H1 (cell line): Measurements from ENCODE around the gene NR1I3. TPM values are rescaled to one million over a fixed set of nuclear protein-coding genes. Genes with fewer than 3 reads are reported as not detected.

Experiments
- CTCF ChIA-PET: fragments of 300-600 bp; sonication (Branson Sonifier 250); formaldehyde crosslinking; loops from one replicate; lab custom pipeline; 2021; ENCODE audit not compliant: partially characterized antibody; lab: Charles Lee
- POLR2A ChIA-PET: fragments of 300-600 bp; sonication (Branson Sonifier 250); formaldehyde crosslinking; loops from one replicate; lab custom pipeline; 2021; ENCODE audit warnings: inconsistent platforms; ENCODE audit not compliant: partially characterized antibody; lab: Charles Lee
- DNase-seq, 2 experiments: peaks; one replicate each; pipeline versions ENCODE4 v3.0.0 to v3.0.0-alpha.2; 2010 to 2022; ENCODE audit warnings: low spot score in 2 of 2, low read depth in 1 of 2, mixed read lengths in 1 of 2
- FAIRE-seq: peaks from 2 replicates; lab custom pipeline; 2011; peaks lifted over from hg19 to GRCh38; lab: Jason Lieb, UNC
- H2AFZ ChIP-seq: 2 replicates; pipeline ENCODE4 v1.8.1; 2012; ENCODE audit warnings: low read length, inconsistent platforms
- H2AK5ac ChIP-seq: 2 replicates; pipeline ENCODE4 v1.6.1; 2013; ENCODE audit warnings: low read depth, low read length
- H2BK120ac ChIP-seq: replicated peaks from 2 replicates; pipeline ENCODE3; 2013; ENCODE audit warnings: low read depth, low read length, inconsistent platforms
- H2BK12ac ChIP-seq: 2 replicates; pipeline ENCODE4 v1.6.1; 2013; ENCODE audit warnings: low read depth, low read length
- H2BK15ac ChIP-seq: 2 replicates; pipeline ENCODE4 v1.6.1; 2013; ENCODE audit warnings: low read length
- H2BK20ac ChIP-seq: 2 replicates; pipeline ENCODE4 v1.6.1; 2013; ENCODE audit warnings: low read length
- H2BK5ac ChIP-seq: 2 replicates; pipeline ENCODE4 v1.6.1; 2013; ENCODE audit warnings: low read depth, low read length
- H3K14ac ChIP-seq: 2 replicates; pipeline ENCODE4 v1.6.1; 2013; ENCODE audit warnings: inconsistent platforms; ENCODE audit not compliant: insufficient read length
- H3K18ac ChIP-seq: 2 replicates; pipeline ENCODE4 v1.6.1; 2013; ENCODE audit warnings: low read length; ENCODE audit errors: extremely low read depth
- H3K23ac ChIP-seq: 2 replicates; pipeline ENCODE4 v1.6.1; 2013; ENCODE audit warnings: inconsistent platforms; ENCODE audit not compliant: insufficient read length
- H3K23me2 ChIP-seq: 2 replicates; pipeline ENCODE4 v1.6.1; 2013; ENCODE audit warnings: low read depth, low read length
- H3K27ac ChIP-seq: 2 replicates; pipeline ENCODE4 v1.6.1; 2011; ENCODE audit warnings: low read depth, low read length, inconsistent platforms
- H3K27me3 ChIP-seq, 4 experiments: replicated peaks in 1 of 4; 1 replicate in 1 of 4; 2 replicates in 3 of 4; pipeline versions ENCODE4 v1.6.1 to v1.8.1; 2011 to 2013; ENCODE audit warnings: low read length in 3 of 4, mild to moderate bottlenecking in 3 of 4, inconsistent platforms in 2 of 4, mixed read lengths in 2 of 4, moderate library complexity in 1 of 4; ENCODE audit not compliant: control insufficient read depth in 3 of 4, insufficient read depth in 3 of 4; ENCODE audit errors: extremely low read depth in 1 of 4
- H3K36me3 ChIP-seq, 4 experiments: 2 replicates each; pipeline versions ENCODE4 v1.6.1 to v1.8.1; 2011 to 2013; ENCODE audit warnings: mild to moderate bottlenecking in 4 of 4, low read length in 3 of 4, moderate library complexity in 2 of 4, control low read depth in 1 of 4, inconsistent platforms in 1 of 4; ENCODE audit not compliant: insufficient read depth in 4 of 4, control insufficient read depth in 2 of 4
- H3K4ac ChIP-seq: replicated peaks from 2 replicates; pipeline ENCODE3; 2013; ENCODE audit warnings: low read length, low read depth, mixed read lengths, inconsistent platforms; ENCODE audit not compliant: insufficient read length
- H3K4me1 ChIP-seq, 4 experiments: replicated peaks in 1 of 4; 1 replicate in 1 of 4; 2 replicates in 3 of 4; pipeline versions ENCODE4 v1.6.1 to v1.8.1; 2011 to 2013; ENCODE audit warnings: low read length in 3 of 4, inconsistent platforms in 2 of 4, mixed read lengths in 1 of 4; ENCODE audit not compliant: insufficient read depth in 4 of 4, control insufficient read depth in 3 of 4
- H3K4me2 ChIP-seq, 2 experiments: 2 replicates each; pipeline versions ENCODE4 v1.6.1 to v1.8.1; 2011 to 2013; ENCODE audit warnings: low read depth in 2 of 2, low read length in 2 of 2, control low read depth in 1 of 2, inconsistent platforms in 1 of 2, mild to moderate bottlenecking in 1 of 2; ENCODE audit not compliant: insufficient read depth in 1 of 2
- H3K4me3 ChIP-seq, 4 experiments: fragments of 200-600, 300-600 bp in 1 of 4; sonication (generic), shearing (Covaris generic), sonication (Bioruptor Twin) in 1 of 4; 2 replicates each; pipeline versions ENCODE4 v1.5.1 to v1.8.1; 2011 to 2016; ENCODE audit warnings: low read length in 4 of 4, low read depth in 3 of 4, control low read depth in 2 of 4, inconsistent platforms in 2 of 4, mild to moderate bottlenecking in 2 of 4, mixed read lengths in 1 of 4, moderate library complexity in 1 of 4; ENCODE audit not compliant: insufficient read depth in 2 of 4; ENCODE audit errors: extremely low read depth in 1 of 4
- H3K56ac ChIP-seq: replicated peaks from 2 replicates; pipeline ENCODE3; 2013; ENCODE audit warnings: low read depth, mild to moderate bottlenecking, mixed read lengths, low read length, inconsistent platforms; ENCODE audit not compliant: insufficient read length
- H3K79me1 ChIP-seq: 2 replicates; pipeline ENCODE4 v1.6.1; 2013; ENCODE audit warnings: low read depth, low read length, control low read depth
- H3K79me2 ChIP-seq, 2 experiments: 2 replicates each; pipeline versions ENCODE4 v1.6.1 to v1.8.1; 2012 to 2013; ENCODE audit warnings: low read length in 2 of 2, mild to moderate bottlenecking in 2 of 2, inconsistent platforms in 1 of 2; ENCODE audit not compliant: insufficient read depth in 2 of 2, control insufficient read depth in 1 of 2
- H3K9ac ChIP-seq, 4 experiments: replicated peaks in 1 of 4; 1 replicate in 1 of 4; 2 replicates in 3 of 4; pipeline versions ENCODE4 v1.6.1 to v1.8.1; 2011 to 2013; ENCODE audit warnings: low read depth in 3 of 4, low read length in 3 of 4, control low read depth in 2 of 4, mild to moderate bottlenecking in 2 of 4, moderate library complexity in 2 of 4, inconsistent platforms in 1 of 4; ENCODE audit errors: extremely low read depth in 1 of 4
- H3K9me3 ChIP-seq, 2 experiments: 2 replicates each; pipeline versions ENCODE4 v1.6.1 to v1.8.1; 2012 to 2013; ENCODE audit warnings: mild to moderate bottlenecking in 2 of 2, moderate library complexity in 2 of 2, control low read depth in 1 of 2, inconsistent platforms in 1 of 2, low read depth in 1 of 2, low read length in 1 of 2, mixed read lengths in 1 of 2; ENCODE audit not compliant: insufficient read depth in 2 of 2
- H4K20me1 ChIP-seq, 2 experiments: replicated peaks in 1 of 2; 2 replicates each; pipeline versions ENCODE3 to v1.8.1; 2011 to 2013; ENCODE audit warnings: inconsistent platforms in 2 of 2, low read length in 2 of 2, mild to moderate bottlenecking in 1 of 2; ENCODE audit not compliant: insufficient read depth in 2 of 2, control insufficient read depth in 1 of 2
- H4K5ac ChIP-seq: 2 replicates; pipeline ENCODE4 v1.6.1; 2013; ENCODE audit warnings: low read length, low read depth, mixed read lengths, inconsistent platforms; ENCODE audit not compliant: insufficient read length
- H4K8ac ChIP-seq: 2 replicates; pipeline ENCODE4 v1.8.0; 2013; ENCODE audit warnings: mild to moderate bottlenecking, moderate library complexity, low read length, inconsistent platforms; ENCODE audit not compliant: insufficient read depth; ENCODE audit errors: extremely low read depth
- H4K91ac ChIP-seq: replicated peaks from 2 replicates; pipeline ENCODE3; 2013; ENCODE audit warnings: low read length, mixed read lengths, inconsistent platforms; ENCODE audit not compliant: insufficient read length
- BACH1 ChIP-seq: IDR thresholded peaks from 2 replicates; pipeline ENCODE4 v1.6.1; 2012; ENCODE audit warnings: low read length, improper control_type of control experiment
- FOSL1 ChIP-seq: IDR thresholded peaks from 2 replicates; pipeline ENCODE4 v1.6.1; 2011; ENCODE audit warnings: mild to moderate bottlenecking, low read depth, low read length, moderate library complexity; ENCODE audit not compliant: insufficient read depth
- SUZ12 ChIP-seq: fragments of 200-600 bp; sonication (generic); IDR thresholded peaks from 2 replicates; pipeline ENCODE4 v1.6.1; 2012; ENCODE audit warnings: mild to moderate bottlenecking, inconsistent platforms, low read length, moderate library complexity, mixed read lengths
- WGBS, 2 experiments: shearing (Covaris generic) in 1 of 2; methylation state at CpG; one replicate each; pipeline versions ENCODE4 v1.1.6 to v1.1.7; 2013 to 2015; ENCODE audit warnings: low lambda C conversion rate in 2 of 2, mixed read lengths in 2 of 2, inconsistent platforms in 1 of 2, low coverage in 1 of 2, missing lambda C conversion rate in 1 of 2; ENCODE audit not compliant: insufficient replicate concordance in 2 of 2, insufficient coverage in 1 of 2, insufficient read length in 1 of 2; ENCODE audit errors: extremely low coverage in 1 of 2, missing lambda C conversion rate in 1 of 2; 5-methylcytosine and 5-hydroxymethylcytosine counted together
- polyA plus RNA-seq, 7 experiments: library from polyadenylated mRNA; depleted of rRNA in 3 of 7; stranded (reverse) in 5 of 7; unstranded in 2 of 7; fragments of >200 nt in 5 of 7; fragments of 200-250 nt in 2 of 7; gene quantifications; 1 replicate in 5 of 7; 2 replicates in 1 of 7; 4 replicates in 1 of 7; pipeline versions ENCODE4 v1.2.1 to v1.2.3, GENCODE V29; 2011 to 2013; ENCODE audit warnings: missing spikeins in 2 of 7, mixed read lengths in 2 of 7
- total RNA-seq: library from RNA; stranded (reverse); fragmentation: NEBNext Ultra II Directional; extraction: Animal tissue kit (Norgen Biotek cat#: 25700); gene quantifications from 2 replicates; pipeline ENCODE4 v1.2.1, GENCODE V29; 2021

Gene NR1I3
- total and polyA plus RNA-seq, 2 of the 8 experiments (the other 6 are each of a cell fraction or from before 2014, with no cell fraction given): not detected

DNA sequence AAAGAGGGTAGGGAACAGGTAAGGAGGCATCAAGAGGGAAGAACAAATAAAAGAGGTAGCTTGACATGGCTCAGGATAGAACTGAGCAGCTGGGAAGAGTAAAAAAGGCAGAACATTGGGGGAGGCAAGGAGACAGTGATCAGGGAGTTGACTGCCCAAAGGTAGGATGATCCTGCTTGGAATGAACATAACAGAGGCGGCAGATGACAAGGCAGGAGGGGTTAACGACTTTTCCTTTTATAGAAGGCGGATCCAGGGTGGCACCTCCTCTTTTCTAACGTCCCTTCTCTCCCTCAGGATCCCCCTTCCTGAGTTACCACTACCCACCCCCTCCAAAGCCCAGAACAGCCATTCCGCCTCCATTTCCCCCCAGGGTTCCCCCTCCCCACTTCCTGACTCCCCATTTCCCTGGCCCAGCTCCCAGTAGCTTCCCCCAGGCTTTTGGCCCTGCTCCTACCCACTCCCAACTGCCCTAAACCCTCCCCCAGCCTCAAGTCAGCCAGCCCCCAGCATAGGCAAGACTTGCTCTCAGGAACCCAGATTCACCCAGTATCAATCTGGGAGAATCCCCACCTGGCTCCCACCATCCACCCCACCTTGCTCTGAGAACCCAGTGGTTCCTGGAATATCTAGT is 38.4 kb downstream of the NR1I3 start:
- H3K56ac ChIP-seq: peak overlapping the region; percentile 36
- peak overlapping the region; percentile 75 for H2BK5ac ChIP-seq
- H3K4me3 ChIP-seq: peak overlapping the region in 1 of 4 experiments; percentile 51; a peak in 1 of 8 replicates
- H3K27ac ChIP-seq: peak overlapping the region; percentile 94; the same call in 1 of the 2 replicates
- CTCF ChIA-PET: interaction anchor here (0.9 to 17.6 kb wide), 7 partner anchors 20 to 183 kb away, joined by 3 to 427 read pairs (median 5); partner anchors contain the start of genes APOA2, B4GALT3, FCER1G and TOMM40L
- peaks cover 23 to 54% (median 48%) of the 10 kb centered on the region in 4 experiments for H3K4me1 ChIP-seq
- H3K23me2 ChIP-seq: peaks cover 13% of the 10 kb centered on the region
- H3K4me2 ChIP-seq: peak overlapping the region; percentile 67 to 80
- no peak overlapping the region for H3K23ac ChIP-seq
- peak overlapping the region; percentile 91 for H4K91ac ChIP-seq
- no peak overlapping the region for H3K14ac ChIP-seq
- 46% methylated on average over 3 of the region's 5 CpGs; no CpG with 5 or more reads in 1 of the 2 experiments for WGBS, 2 experiments
- peaks cover 3 to 15% (median 5%) of the 10 kb centered on the region in 4 experiments; a peak in 4 of 8 replicates for H3K36me3 ChIP-seq
- no peak for DNase-seq
- H3K18ac ChIP-seq: peak overlapping the region; percentile 95
- H3K4ac ChIP-seq: peak overlapping the region; percentile 55
- peak overlapping the region; percentile 86 for H2BK12ac ChIP-seq
- H3K27me3 ChIP-seq: no peaks in the 10 kb centered on the region
- H3K9me3 ChIP-seq: no peaks in the 10 kb centered on the region
- POLR2A ChIA-PET: interaction anchor here (1.1 to 3.0 kb wide), 11 partner anchors 14 to 114 kb away, joined by 3 to 13 read pairs (median 5); partner anchors contain the start of genes APOA2, B4GALT3, DEDD and PPOX
- H2AFZ ChIP-seq: no peak overlapping the region
- no peak for FAIRE-seq
- H2BK20ac ChIP-seq: peak overlapping the region; percentile 80; the same call in 1 of the 2 replicates
- H2BK15ac ChIP-seq: peak overlapping the region; percentile 90
- H4K8ac ChIP-seq: no peak overlapping the region
- H4K20me1 ChIP-seq: no peaks in the 10 kb centered on the region
- peak overlapping the region; percentile 1 for H4K5ac ChIP-seq
- peaks cover 9% of the 10 kb centered on the region; the same call in 1 of the 2 replicates for H3K79me1 ChIP-seq
- H2BK120ac ChIP-seq: peak overlapping the region; percentile 71
- peaks cover 0 to 14% of the 10 kb centered on the region in 2 experiments; a peak in 2 of 4 replicates for H3K79me2 ChIP-seq
- H2AK5ac ChIP-seq: peak overlapping the region; percentile 88; the same call in 1 of the 2 replicates
- no peak overlapping the region for H3K9ac ChIP-seq
- TF ChIP-seq SUZ12: 0 out of 2 replicates have a peak, but pooled peaks have one; percentile 30
- no peak for TF ChIP-seq BACH1
- TF ChIP-seq FOSL1: no peak
